Dermis blood vessel endothelial cell (primary cell): ENCODE measurements around the gene PMEPA1. TPM values are rescaled to one million over a fixed set of nuclear protein-coding genes. Genes with fewer than 3 reads are reported as not detected.

ENCODE experiments used
- DNase-seq: peaks from one replicate; pipeline ENCODE4 v3.0.0; 2010
- total RNA-seq: library from RNA; depleted of rRNA; stranded (reverse); fragments of >200 nt; gene quantifications from 2 replicates; pipeline ENCODE4 v1.2.3, GENCODE V29; 2014

The PMEPA1 gene
- total RNA-seq, 1 donor from 2014 or later = 1.9 TPM

- no peak for DNase-seq
Measured at GRCh38 chr20:57620999-57621398, 88.8 kb downstream of the PMEPA1 start.

DNA sequence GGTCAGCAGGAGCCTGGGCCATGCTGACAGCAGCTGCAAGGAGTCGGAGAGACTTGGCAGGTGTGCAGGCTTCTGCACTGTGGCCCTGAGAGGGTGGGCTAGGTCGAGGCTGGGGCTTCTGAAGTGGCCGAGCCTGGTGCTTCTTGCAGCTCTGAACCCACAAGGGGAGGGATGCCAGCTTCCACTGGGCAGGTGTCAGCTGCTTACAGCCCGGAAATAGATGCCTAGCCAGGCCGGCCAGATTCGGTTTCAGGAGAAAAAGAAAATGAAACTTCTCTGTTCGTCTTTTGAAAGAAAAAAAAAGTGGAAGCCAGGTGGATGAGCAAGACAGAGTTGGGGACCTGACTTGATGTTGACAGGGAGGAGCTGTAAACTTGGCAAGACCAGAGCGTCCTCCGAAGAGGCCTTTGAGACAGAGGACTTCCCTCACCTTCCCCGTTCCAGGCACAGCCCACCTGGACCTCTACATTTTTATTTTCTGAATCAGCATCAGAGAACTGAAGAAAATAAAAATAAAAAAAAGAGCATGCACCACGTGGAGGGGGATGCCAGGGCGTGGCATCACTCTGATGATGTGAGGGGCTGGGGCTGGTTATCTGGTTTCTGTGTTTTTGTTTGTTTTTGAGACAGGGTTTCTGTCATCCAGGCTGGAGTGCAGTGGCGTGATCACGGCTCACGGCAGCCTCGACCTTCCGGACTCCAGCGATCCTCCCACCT lies 89.4 kb downstream of the PMEPA1 start, which contains the start of gene ZBP1:
TSS of gene ZBP1 (minus strand) at position 153 of the 717 bp plus-strand sequence. CDS start at position 22, 131 bp downstream.
- no peak for DNase-seq

DNA sequence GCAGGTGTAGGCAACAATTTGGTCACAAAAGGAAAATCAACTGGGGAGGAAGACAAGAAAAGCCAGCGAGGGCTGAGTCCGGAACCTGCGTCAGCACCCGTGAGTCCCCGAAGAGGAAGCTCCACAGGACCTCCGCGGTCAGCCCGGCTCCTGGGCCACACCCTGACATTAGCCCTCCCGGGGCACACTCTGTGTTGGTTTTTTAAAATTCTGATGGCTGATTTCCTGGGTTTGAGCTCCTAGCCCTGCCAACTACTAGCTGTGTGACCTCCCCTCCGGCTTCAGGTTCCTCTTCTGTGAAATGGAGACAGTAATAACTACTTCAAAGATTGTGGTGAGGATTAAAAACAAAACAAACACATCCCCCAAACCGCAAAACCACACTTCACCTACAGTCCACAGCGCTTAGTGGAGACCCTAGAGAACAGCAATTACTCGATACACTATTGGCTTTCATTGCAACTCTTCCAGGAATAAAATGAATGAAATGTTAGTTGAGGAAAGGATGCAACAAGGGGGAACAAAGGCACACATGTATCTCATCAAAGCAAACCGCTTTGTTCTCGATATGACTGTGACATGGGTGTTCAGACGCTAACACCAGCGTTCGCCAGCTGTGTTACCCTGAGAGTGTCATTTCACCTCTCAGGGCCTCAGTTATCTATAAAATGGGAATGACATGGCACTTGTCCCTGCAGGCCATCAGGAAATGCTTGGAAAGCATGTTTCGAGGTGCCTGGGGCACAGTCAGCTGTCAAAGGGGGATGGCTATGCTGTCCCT lies 90.6 kb downstream of the PMEPA1 start:
- peak; percentile 7 for DNase-seq

GRCh38 chr20:57618764-57619050 lies 91.1 kb downstream of the PMEPA1 start:
- no peak for DNase-seq

GRCh38 chr20:57618091-57618763 lies 91.6 kb downstream of the PMEPA1 start:
- peak; percentile 22 for DNase-seq

DNA sequence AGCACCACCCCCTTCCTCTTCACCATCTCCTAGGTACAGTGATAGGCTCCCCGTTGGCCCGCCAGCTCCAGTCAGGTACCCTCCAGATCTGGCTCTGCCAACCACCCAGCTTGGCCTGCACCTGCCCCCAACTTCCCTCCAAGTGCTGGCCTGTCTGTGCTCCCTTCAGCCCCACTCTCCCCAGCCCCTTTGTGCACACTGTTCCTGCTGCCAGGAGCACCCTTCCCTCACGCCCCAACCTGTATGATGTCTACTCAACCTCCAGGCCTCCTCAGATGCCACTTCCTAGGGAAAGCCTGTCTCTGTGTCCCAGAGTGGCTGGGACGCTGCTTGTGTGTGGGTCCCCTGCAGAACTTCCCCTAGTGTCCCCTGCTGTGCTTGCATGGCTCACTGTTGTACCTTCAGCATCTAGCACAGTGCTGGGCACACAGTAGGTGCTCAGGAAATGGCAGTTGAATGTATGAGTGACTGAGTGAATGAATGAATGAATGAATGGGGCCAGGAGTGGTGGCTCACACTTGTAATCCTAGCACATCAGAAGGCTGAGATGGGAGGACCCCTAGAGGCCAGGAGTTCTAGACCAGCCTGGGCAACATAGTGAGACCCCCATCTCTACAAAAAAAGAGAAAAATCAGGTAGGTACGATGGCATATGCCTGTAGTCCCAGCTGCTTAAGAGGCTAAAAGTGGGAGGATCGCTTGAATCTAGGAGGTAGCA lies 92.6 kb downstream of the PMEPA1 start:
- DNase-seq = no peak

DNA sequence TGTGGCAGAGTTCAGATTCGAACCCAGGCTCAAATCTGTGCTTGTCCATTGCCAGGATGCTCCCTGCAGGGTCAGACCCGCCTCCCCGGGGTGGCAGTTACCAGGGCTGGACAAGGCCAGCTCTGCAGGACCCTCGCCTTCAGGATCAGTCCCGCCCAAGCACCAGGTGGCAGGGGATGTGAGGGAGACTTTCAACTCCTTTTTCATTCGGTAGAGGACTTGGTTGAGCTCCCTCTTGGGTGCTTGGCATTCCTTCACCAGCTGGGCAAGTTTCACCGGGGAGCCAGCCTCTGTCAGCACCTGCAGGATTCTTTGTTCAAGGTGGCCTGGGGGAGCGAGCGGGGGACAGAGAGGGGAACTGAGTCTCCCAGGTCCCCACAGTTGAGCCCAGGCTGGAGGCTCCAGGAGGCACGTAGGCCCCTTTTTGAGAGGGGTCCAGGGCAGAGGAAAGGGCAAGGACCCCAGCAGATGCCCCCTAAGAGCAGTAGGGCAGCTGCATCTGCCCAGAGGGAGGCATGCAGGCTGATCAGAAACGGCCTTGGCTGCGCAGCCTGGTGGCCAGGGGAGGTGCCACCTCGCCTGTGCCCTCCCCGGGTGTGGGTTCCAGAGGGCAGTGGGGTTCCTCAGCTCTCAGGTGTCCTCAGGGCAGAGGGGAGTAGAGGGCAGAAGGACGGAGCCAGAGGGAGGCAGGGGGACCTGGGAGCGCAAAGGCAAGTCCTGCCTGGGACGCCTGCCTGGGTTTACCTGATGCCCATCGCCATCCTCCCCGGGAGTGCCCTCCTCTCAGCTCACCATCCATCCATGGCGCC lies 93.5 kb downstream of the PMEPA1 start:
- DNase-seq = no peak

DNA sequence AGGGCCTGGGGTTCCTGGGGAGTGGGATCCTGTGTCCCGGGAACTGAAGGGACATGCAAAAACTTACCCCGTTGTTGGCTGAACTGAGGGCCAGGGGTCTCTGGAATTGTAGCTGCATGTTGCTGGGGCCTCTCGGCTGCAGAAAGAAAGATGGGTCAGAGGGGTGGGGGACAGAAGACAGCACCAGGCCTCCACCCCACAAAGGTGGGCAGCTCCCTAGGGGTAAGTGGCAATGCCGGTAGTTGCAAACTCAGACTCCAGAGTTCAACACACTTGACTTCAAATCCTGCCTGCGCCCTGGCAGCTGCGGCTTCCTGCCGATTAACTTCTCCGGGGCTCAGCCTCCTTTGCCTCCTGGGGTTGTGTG lies 94.4 kb downstream of the PMEPA1 start:
- no peak for DNase-seq

GRCh38 chr20:57614490-57615444 lies 95.0 kb downstream of the PMEPA1 start:
- no peak for DNase-seq

DNA sequence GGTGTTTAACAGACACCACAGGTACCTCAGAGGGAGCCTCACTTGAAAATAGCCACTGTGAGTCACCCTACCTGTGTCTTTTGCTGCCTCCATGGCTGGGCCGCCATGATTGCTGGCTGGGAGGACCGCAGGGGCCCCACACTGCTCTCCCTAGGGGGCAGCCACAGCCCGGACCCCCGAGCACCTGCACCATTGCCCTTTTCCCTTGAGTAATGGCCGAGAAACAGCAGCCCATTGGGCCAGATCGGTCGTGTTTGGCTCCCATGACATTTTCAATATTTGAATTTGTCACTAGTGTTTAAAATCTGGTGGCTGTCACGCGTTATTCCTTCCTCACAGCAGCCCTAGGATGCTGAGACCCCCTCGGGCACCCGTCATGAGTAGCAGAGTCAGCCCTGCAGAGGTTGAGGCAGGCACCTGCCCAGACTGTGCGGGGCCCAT lies 96.3 kb downstream of the PMEPA1 start:
- no peak for DNase-seq

DNA sequence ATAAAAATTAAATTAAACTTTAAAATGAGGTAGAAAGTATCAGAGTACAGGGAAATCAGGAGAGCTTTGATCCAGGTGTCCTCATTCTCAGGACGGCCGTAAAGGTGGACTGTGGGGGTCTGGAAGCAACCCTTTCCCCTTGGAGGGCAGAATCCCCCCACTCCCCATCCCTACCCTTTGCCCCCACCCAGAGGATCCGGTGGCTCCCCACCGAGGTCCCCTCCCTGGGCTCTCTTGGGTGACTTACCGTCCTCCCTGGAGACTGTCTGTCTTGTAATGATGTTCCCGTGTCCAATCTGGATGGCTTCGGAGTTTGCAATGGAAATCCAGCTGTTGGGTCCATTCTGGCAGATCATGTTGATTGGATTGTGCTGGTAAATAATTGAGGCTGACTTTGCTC lies 96.9 kb downstream of the PMEPA1 start:
- no peak for DNase-seq

- no peak for DNase-seq
Measured at GRCh38 chr20:57612436-57612835, 97.4 kb downstream of the PMEPA1 start.

GRCh38 chr20:57611586-57612311 lies 98.1 kb downstream of the PMEPA1 start:
- no peak for DNase-seq

DNA sequence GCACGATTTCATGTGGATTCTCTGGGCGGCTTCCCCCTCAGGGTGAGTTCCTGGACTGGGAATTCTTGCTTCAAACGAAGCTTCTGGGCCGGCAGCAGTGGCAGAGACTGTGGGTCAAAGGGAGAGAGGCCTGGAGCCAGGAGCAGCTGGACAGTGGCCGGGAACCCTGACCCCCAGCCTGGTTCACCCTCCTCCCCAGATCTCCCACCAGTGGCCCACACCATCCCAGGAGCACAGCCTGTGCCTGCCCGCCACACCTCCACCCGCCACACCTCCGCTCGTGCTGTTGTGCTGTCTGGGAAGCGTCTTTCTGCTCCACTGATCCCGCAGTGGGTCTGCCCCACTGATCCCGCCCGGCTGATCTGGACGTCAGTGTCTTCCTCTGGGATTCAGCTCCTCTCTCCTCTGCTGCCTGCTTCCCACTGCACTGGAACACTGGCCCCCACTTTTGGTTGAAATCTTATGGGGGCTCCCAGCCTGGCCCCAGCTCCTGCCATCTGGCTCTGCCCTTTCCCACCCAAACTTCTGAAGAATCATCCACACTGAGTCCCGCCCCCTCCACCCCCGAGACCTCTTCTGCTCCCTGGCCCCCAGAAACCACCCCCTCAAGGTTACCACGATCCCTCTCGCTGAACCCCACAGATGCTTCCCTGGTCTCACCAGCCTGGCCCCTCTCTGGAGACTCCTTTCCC lies 99.4 kb downstream of the PMEPA1 start:
- no peak for DNase-seq

DNA sequence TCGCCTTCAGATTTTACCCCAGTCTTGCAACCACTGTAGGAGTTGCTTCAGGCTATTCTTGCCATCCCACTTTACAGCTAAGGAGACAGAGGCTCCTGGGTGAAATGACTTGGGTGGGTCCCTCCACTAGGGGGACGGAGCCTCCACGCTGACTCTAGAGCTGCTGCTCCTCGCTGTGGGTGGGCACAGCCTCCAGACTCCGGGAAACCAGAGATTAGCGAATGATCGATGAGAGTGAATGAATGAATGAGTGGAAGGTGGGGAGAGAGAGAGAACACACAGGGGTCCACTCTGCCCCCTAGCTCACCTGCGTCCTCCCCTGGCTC lies 100.0 kb downstream of the PMEPA1 start:
- DNase-seq = no peak

DNA sequence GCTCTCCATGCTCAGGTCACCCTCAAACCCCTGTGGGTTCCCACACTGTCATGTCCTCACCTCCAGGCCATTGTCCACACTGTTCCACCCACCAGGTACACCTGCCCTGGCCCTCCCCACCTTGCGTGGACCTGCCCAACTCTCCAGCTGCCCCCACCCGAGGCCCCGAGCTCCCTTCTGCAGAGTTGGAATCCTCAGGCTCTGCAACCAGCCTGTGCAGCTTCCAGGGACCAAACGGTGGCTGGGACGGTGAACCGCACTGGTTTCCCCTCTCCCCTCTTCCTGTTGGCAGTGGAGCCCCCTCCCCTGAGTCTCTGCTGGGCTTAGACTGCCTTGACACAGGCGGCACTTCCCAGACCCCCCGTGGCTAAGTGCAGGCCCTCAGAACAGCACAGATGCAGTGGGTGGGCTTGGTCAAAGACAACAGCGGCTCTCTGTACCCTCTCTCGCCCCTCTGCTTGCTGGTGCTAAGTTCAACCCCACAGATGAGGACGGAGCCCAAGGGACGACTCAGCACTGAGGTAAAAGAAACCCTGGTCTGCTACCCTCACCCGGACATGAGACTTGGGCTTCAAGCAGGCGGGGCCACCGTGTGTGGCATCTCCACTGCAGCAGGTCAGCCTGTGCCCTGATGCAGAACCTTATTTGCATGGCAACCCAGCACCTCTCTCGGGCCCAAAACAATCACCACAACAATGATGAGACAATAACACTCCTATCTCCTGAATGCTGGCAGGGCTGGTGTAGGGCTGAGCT lies 100.6 kb downstream of the PMEPA1 start:
- no peak for DNase-seq

DNA sequence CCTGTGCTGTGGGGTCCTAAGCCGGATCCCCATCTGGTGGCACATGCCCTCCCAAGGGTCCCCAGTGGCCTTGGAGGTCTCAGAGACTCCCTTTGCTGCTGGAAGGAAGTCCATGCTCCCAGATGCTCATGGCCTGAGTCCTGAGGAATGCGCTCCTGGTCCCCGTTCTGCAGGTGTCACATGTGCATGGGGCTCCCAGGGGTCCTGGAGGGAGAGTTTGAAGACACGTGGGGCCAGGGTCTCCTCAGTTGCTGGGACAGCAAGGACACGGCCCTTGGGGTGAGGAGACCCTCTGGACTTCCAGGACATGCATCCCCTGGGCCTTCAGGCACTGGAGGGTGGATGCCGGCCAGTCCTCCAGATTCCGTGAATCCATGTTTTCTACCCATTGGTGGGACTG lies 101.3 kb downstream of the PMEPA1 start:
- DNase-seq = no peak

DNA sequence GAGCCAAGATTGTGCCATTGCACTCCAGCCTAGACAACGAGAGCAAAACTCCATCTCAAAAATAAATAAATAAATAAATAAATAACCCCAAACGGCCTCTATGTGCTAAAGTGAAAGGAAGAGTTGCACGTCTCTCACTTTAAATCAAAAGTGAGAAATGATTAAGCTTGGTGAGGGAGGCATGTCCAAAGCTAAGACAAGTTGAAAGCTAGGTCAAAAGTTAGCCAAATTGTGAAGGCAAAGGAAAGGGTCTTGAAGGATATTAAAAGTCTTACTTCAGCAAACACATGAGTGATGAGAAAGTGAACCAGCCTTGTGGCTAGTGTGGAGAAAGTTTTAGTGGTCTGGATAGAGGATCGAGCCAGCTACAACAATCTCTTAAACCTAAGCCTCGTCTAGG lies 103.9 kb downstream of the PMEPA1 start:
- no peak for DNase-seq

GRCh38 chr20:57605045-57605444 lies 104.8 kb downstream of the PMEPA1 start:
- no peak for DNase-seq
